H1 (cell line): ENCODE results near the gene HPD. TPM values are rescaled to one million over a fixed set of nuclear protein-coding genes. Genes with fewer than 3 reads are reported as not detected.

Experiments used
- CTCF ChIA-PET: fragments of 300-600 bp; sonication (Branson Sonifier 250); formaldehyde crosslinking; loops from one replicate; lab custom pipeline; 2021; ENCODE audit not compliant: partially characterized antibody; lab: Charles Lee
- POLR2A ChIA-PET: fragments of 300-600 bp; sonication (Branson Sonifier 250); formaldehyde crosslinking; loops from one replicate; lab custom pipeline; 2021; ENCODE audit warnings: inconsistent platforms; ENCODE audit not compliant: partially characterized antibody; lab: Charles Lee
- DNase-seq, 2 experiments: peaks; one replicate each; pipeline versions ENCODE4 v3.0.0 to v3.0.0-alpha.2; 2010 to 2022; ENCODE audit warnings: low spot score in 2 of 2, low read depth in 1 of 2, mixed read lengths in 1 of 2
- FAIRE-seq: peaks from 2 replicates; lab custom pipeline; 2011; peaks lifted over from hg19 to GRCh38; lab: Jason Lieb, UNC
- H2AFZ ChIP-seq: 2 replicates; pipeline ENCODE4 v1.8.1; 2012; ENCODE audit warnings: low read length, inconsistent platforms
- H2AK5ac ChIP-seq: 2 replicates; pipeline ENCODE4 v1.6.1; 2013; ENCODE audit warnings: low read depth, low read length
- H2BK120ac ChIP-seq: replicated peaks from 2 replicates; pipeline ENCODE3; 2013; ENCODE audit warnings: low read depth, low read length, inconsistent platforms
- H2BK12ac ChIP-seq: 2 replicates; pipeline ENCODE4 v1.6.1; 2013; ENCODE audit warnings: low read depth, low read length
- H2BK15ac ChIP-seq: 2 replicates; pipeline ENCODE4 v1.6.1; 2013; ENCODE audit warnings: low read length
- H2BK20ac ChIP-seq: 2 replicates; pipeline ENCODE4 v1.6.1; 2013; ENCODE audit warnings: low read length
- H2BK5ac ChIP-seq: 2 replicates; pipeline ENCODE4 v1.6.1; 2013; ENCODE audit warnings: low read depth, low read length
- H3K14ac ChIP-seq: 2 replicates; pipeline ENCODE4 v1.6.1; 2013; ENCODE audit warnings: inconsistent platforms; ENCODE audit not compliant: insufficient read length
- H3K18ac ChIP-seq: 2 replicates; pipeline ENCODE4 v1.6.1; 2013; ENCODE audit warnings: low read length; ENCODE audit errors: extremely low read depth
- H3K23ac ChIP-seq: 2 replicates; pipeline ENCODE4 v1.6.1; 2013; ENCODE audit warnings: inconsistent platforms; ENCODE audit not compliant: insufficient read length
- H3K23me2 ChIP-seq: 2 replicates; pipeline ENCODE4 v1.6.1; 2013; ENCODE audit warnings: low read depth, low read length
- H3K27ac ChIP-seq: 2 replicates; pipeline ENCODE4 v1.6.1; 2011; ENCODE audit warnings: low read depth, low read length, inconsistent platforms
- H3K27me3 ChIP-seq, 4 experiments: replicated peaks in 1 of 4; 1 replicate in 1 of 4; 2 replicates in 3 of 4; pipeline versions ENCODE4 v1.6.1 to v1.8.1; 2011 to 2013; ENCODE audit warnings: low read length in 3 of 4, mild to moderate bottlenecking in 3 of 4, inconsistent platforms in 2 of 4, mixed read lengths in 2 of 4, moderate library complexity in 1 of 4; ENCODE audit not compliant: control insufficient read depth in 3 of 4, insufficient read depth in 3 of 4; ENCODE audit errors: extremely low read depth in 1 of 4
- H3K36me3 ChIP-seq, 4 experiments: 2 replicates each; pipeline versions ENCODE4 v1.6.1 to v1.8.1; 2011 to 2013; ENCODE audit warnings: mild to moderate bottlenecking in 4 of 4, low read length in 3 of 4, moderate library complexity in 2 of 4, control low read depth in 1 of 4, inconsistent platforms in 1 of 4; ENCODE audit not compliant: insufficient read depth in 4 of 4, control insufficient read depth in 2 of 4
- H3K4ac ChIP-seq: replicated peaks from 2 replicates; pipeline ENCODE3; 2013; ENCODE audit warnings: low read length, low read depth, mixed read lengths, inconsistent platforms; ENCODE audit not compliant: insufficient read length
- H3K4me1 ChIP-seq, 4 experiments: replicated peaks in 1 of 4; 1 replicate in 1 of 4; 2 replicates in 3 of 4; pipeline versions ENCODE4 v1.6.1 to v1.8.1; 2011 to 2013; ENCODE audit warnings: low read length in 3 of 4, inconsistent platforms in 2 of 4, mixed read lengths in 1 of 4; ENCODE audit not compliant: insufficient read depth in 4 of 4, control insufficient read depth in 3 of 4
- H3K4me2 ChIP-seq, 2 experiments: 2 replicates each; pipeline versions ENCODE4 v1.6.1 to v1.8.1; 2011 to 2013; ENCODE audit warnings: low read depth in 2 of 2, low read length in 2 of 2, control low read depth in 1 of 2, inconsistent platforms in 1 of 2, mild to moderate bottlenecking in 1 of 2; ENCODE audit not compliant: insufficient read depth in 1 of 2
- H3K4me3 ChIP-seq, 4 experiments: fragments of 200-600, 300-600 bp in 1 of 4; sonication (generic), shearing (Covaris generic), sonication (Bioruptor Twin) in 1 of 4; 2 replicates each; pipeline versions ENCODE4 v1.5.1 to v1.8.1; 2011 to 2016; ENCODE audit warnings: low read length in 4 of 4, low read depth in 3 of 4, control low read depth in 2 of 4, inconsistent platforms in 2 of 4, mild to moderate bottlenecking in 2 of 4, mixed read lengths in 1 of 4, moderate library complexity in 1 of 4; ENCODE audit not compliant: insufficient read depth in 2 of 4; ENCODE audit errors: extremely low read depth in 1 of 4
- H3K56ac ChIP-seq: replicated peaks from 2 replicates; pipeline ENCODE3; 2013; ENCODE audit warnings: low read depth, mild to moderate bottlenecking, mixed read lengths, low read length, inconsistent platforms; ENCODE audit not compliant: insufficient read length
- H3K79me1 ChIP-seq: 2 replicates; pipeline ENCODE4 v1.6.1; 2013; ENCODE audit warnings: low read depth, low read length, control low read depth
- H3K79me2 ChIP-seq, 2 experiments: 2 replicates each; pipeline versions ENCODE4 v1.6.1 to v1.8.1; 2012 to 2013; ENCODE audit warnings: low read length in 2 of 2, mild to moderate bottlenecking in 2 of 2, inconsistent platforms in 1 of 2; ENCODE audit not compliant: insufficient read depth in 2 of 2, control insufficient read depth in 1 of 2
- H3K9ac ChIP-seq, 4 experiments: replicated peaks in 1 of 4; 1 replicate in 1 of 4; 2 replicates in 3 of 4; pipeline versions ENCODE4 v1.6.1 to v1.8.1; 2011 to 2013; ENCODE audit warnings: low read depth in 3 of 4, low read length in 3 of 4, control low read depth in 2 of 4, mild to moderate bottlenecking in 2 of 4, moderate library complexity in 2 of 4, inconsistent platforms in 1 of 4; ENCODE audit errors: extremely low read depth in 1 of 4
- H3K9me3 ChIP-seq, 2 experiments: 2 replicates each; pipeline versions ENCODE4 v1.6.1 to v1.8.1; 2012 to 2013; ENCODE audit warnings: mild to moderate bottlenecking in 2 of 2, moderate library complexity in 2 of 2, control low read depth in 1 of 2, inconsistent platforms in 1 of 2, low read depth in 1 of 2, low read length in 1 of 2, mixed read lengths in 1 of 2; ENCODE audit not compliant: insufficient read depth in 2 of 2
- H4K20me1 ChIP-seq, 2 experiments: replicated peaks in 1 of 2; 2 replicates each; pipeline versions ENCODE3 to v1.8.1; 2011 to 2013; ENCODE audit warnings: inconsistent platforms in 2 of 2, low read length in 2 of 2, mild to moderate bottlenecking in 1 of 2; ENCODE audit not compliant: insufficient read depth in 2 of 2, control insufficient read depth in 1 of 2
- H4K5ac ChIP-seq: 2 replicates; pipeline ENCODE4 v1.6.1; 2013; ENCODE audit warnings: low read length, low read depth, mixed read lengths, inconsistent platforms; ENCODE audit not compliant: insufficient read length
- H4K8ac ChIP-seq: 2 replicates; pipeline ENCODE4 v1.8.0; 2013; ENCODE audit warnings: mild to moderate bottlenecking, moderate library complexity, low read length, inconsistent platforms; ENCODE audit not compliant: insufficient read depth; ENCODE audit errors: extremely low read depth
- H4K91ac ChIP-seq: replicated peaks from 2 replicates; pipeline ENCODE3; 2013; ENCODE audit warnings: low read length, mixed read lengths, inconsistent platforms; ENCODE audit not compliant: insufficient read length
- BACH1 ChIP-seq: IDR thresholded peaks from 2 replicates; pipeline ENCODE4 v1.6.1; 2012; ENCODE audit warnings: low read length, improper control_type of control experiment
- CEBPB ChIP-seq: IDR thresholded peaks from 2 replicates; pipeline ENCODE4 v1.6.1; 2012; ENCODE audit warnings: low read depth, low read length
- WGBS, 2 experiments: shearing (Covaris generic) in 1 of 2; methylation state at CpG; one replicate each; pipeline versions ENCODE4 v1.1.6 to v1.1.7; 2013 to 2015; ENCODE audit warnings: low lambda C conversion rate in 2 of 2, mixed read lengths in 2 of 2, inconsistent platforms in 1 of 2, low coverage in 1 of 2, missing lambda C conversion rate in 1 of 2; ENCODE audit not compliant: insufficient replicate concordance in 2 of 2, insufficient coverage in 1 of 2, insufficient read length in 1 of 2; ENCODE audit errors: extremely low coverage in 1 of 2, missing lambda C conversion rate in 1 of 2; 5-methylcytosine and 5-hydroxymethylcytosine counted together
- polyA plus RNA-seq, 7 experiments: library from polyadenylated mRNA; depleted of rRNA in 3 of 7; stranded (reverse) in 5 of 7; unstranded in 2 of 7; fragments of >200 nt in 5 of 7; fragments of 200-250 nt in 2 of 7; gene quantifications; 1 replicate in 5 of 7; 2 replicates in 1 of 7; 4 replicates in 1 of 7; pipeline versions ENCODE4 v1.2.1 to v1.2.3, GENCODE V29; 2011 to 2013; ENCODE audit warnings: missing spikeins in 2 of 7, mixed read lengths in 2 of 7
- total RNA-seq: library from RNA; stranded (reverse); fragmentation: NEBNext Ultra II Directional; extraction: Animal tissue kit (Norgen Biotek cat#: 25700); gene quantifications from 2 replicates; pipeline ENCODE4 v1.2.1, GENCODE V29; 2021
- TF ChIP-seq, protein P1 (sequence below): IDR thresholded peaks from 2 replicates; pipeline ENCODE4 v1.6.1; 2012; ENCODE audit warnings: inconsistent platforms
- TF ChIP-seq, protein P2 (sequence below): IDR thresholded peaks from 2 replicates; pipeline ENCODE4 v1.6.1; 2011; ENCODE audit warnings: low read depth, mild to moderate bottlenecking, low read length; ENCODE audit not compliant: insufficient read depth

HPD gene
- total and polyA plus RNA-seq, 2 of the 8 experiments (the other 6 are each of a cell fraction or from before 2014, with no cell fraction given): 0.48 to 0.56 TPM

DNA sequence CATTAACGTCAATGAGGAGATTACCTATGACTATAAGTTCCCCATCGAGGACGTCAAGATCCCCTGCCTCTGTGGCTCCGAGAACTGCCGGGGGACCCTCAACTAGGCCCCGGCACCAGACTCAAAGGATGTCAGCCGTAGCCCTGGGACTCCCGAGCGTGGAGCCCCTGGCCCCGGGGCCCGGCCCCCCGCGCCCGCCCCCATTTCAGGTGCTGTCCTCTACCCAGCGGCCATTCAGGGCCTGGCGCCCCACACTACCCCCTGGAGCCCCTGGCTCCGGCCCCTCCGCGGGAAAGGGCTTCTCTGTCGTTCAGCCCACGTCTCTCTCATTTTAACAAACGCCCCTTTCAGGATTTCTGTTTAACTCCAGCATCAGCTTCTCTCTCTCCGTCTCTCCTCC lies 28.5 kb downstream of the HPD start:
- H3K27me3 ChIP-seq: no peaks in the 10 kb centered on the region
- no peak overlapping the region for H4K8ac ChIP-seq
- TF ChIP-seq CEBPB (no peak), BACH1 (no peak)
- TF ChIP-seq, protein P1, sequence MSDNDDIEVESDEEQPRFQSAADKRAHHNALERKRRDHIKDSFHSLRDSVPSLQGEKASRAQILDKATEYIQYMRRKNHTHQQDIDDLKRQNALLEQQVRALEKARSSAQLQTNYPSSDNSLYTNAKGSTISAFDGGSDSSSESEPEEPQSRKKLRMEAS: no peak
- TF ChIP-seq, protein P2, sequence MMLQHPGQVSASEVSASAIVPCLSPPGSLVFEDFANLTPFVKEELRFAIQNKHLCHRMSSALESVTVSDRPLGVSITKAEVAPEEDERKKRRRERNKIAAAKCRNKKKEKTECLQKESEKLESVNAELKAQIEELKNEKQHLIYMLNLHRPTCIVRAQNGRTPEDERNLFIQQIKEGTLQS: no peak
- 87% methylated on average over 9 of the region's 23 CpGs; no CpG with 5 or more reads in 1 of the 2 experiments for WGBS, 2 experiments
- ChIA-PET POLR2A (interaction anchor here (0.6 kb wide), 1 partner anchor 34 kb away, joined by 3 read pairs; no protein-coding TSS in a partner anchor), CTCF (no interaction called here)
- no peak overlapping the region for H3K14ac ChIP-seq
- no peaks in the 10 kb centered on the region for H3K79me2 ChIP-seq
- no peak overlapping the region for H4K91ac ChIP-seq
- no peak overlapping the region for H3K4ac ChIP-seq
- no peak overlapping the region for H2BK5ac ChIP-seq
- no peak overlapping the region for H3K56ac ChIP-seq
- no peak overlapping the region for H2AFZ ChIP-seq
- no peak overlapping the region for H2BK20ac ChIP-seq
- peaks cover 3 to 39% (median 14%) of the 10 kb centered on the region in 4 experiments; a peak in 7 of 8 replicates for H3K36me3 ChIP-seq
- H3K9ac ChIP-seq: no peak overlapping the region
- FAIRE-seq (no peak), DNase-seq (no peak)
- H4K5ac ChIP-seq: no peak overlapping the region
- H4K20me1 ChIP-seq: peaks cover 0 to 5% of the 10 kb centered on the region in 2 experiments
- H3K4me2 ChIP-seq: no peak overlapping the region
- no peaks in the 10 kb centered on the region for H3K9me3 ChIP-seq
- H3K4me1 ChIP-seq: no peaks in the 10 kb centered on the region
- no peak overlapping the region for H2AK5ac ChIP-seq
- no peak overlapping the region for H2BK15ac ChIP-seq
- H3K23ac ChIP-seq: no peak overlapping the region
- H3K18ac ChIP-seq: no peak overlapping the region
- H2BK120ac ChIP-seq: no peak overlapping the region
- no peaks in the 10 kb centered on the region for H3K23me2 ChIP-seq
- no peaks in the 10 kb centered on the region for H3K79me1 ChIP-seq
- H3K4me3 ChIP-seq: no peak overlapping the region
- no peak overlapping the region for H3K27ac ChIP-seq
- no peak overlapping the region for H2BK12ac ChIP-seq
